Measurements from ENCODE around the gene RABL6. TPM values are rescaled to one million over a fixed set of nuclear protein-coding genes. Genes with fewer than 3 reads are reported as not detected.

The RABL6 gene
- total RNA-seq, 1 donor from 2014 or later: 116 TPM

- intact Hi-C loops (cut with micrococcal nuclease): no loop called here
Observed at GRCh38 chr9:136854842-136855460, 47.2 kb downstream of the RABL6 start.

- intact Hi-C loops (cut with micrococcal nuclease): no loop called here
Observed at GRCh38 chr9:136855461-136856078, 47.8 kb downstream of the RABL6 start.

GRCh38 chr9:136856079-136856476 is 48.3 kb downstream of the RABL6 start:
- intact Hi-C loops (cut with micrococcal nuclease): no loop called here

GRCh38 chr9:136856541-136857141 is 48.9 kb downstream of the RABL6 start:
- intact Hi-C loops (cut with micrococcal nuclease): no loop called here

GRCh38 chr9:136857166-136857565 is 49.4 kb downstream of the RABL6 start:
- intact Hi-C loops (cut with micrococcal nuclease): no loop called here

- intact Hi-C loops (cut with micrococcal nuclease): no loop called here
Observed at GRCh38 chr9:136857581-136858412, 50.0 kb downstream of the RABL6 start.

- intact Hi-C loops (cut with micrococcal nuclease): no loop called here
Observed at GRCh38 chr9:136858452-136858843, 50.7 kb downstream of the RABL6 start.

- intact Hi-C loops (cut with micrococcal nuclease): no loop called here
Observed at GRCh38 chr9:136858844-136859757, 51.4 kb downstream of the RABL6 start.

- intact Hi-C loops (cut with micrococcal nuclease): no loop called here
Observed at GRCh38 chr9:136860529-136860928, 52.8 kb downstream of the RABL6 start.

- intact Hi-C loops (cut with micrococcal nuclease): no loop called here
Observed at GRCh38 chr9:136860933-136861873, 53.5 kb downstream of the RABL6 start.

GRCh38 chr9:136861874-136862457 is 54.2 kb downstream of the RABL6 start:
- intact Hi-C loops (cut with micrococcal nuclease): no loop called here

GRCh38 chr9:136862849-136863622 is 55.3 kb downstream of the RABL6 start:
- intact Hi-C loops (cut with micrococcal nuclease): no loop called here

- intact Hi-C loops (cut with micrococcal nuclease): no loop called here
Observed at GRCh38 chr9:136863623-136864273, 56.0 kb downstream of the RABL6 start.

GRCh38 chr9:136865041-136865767 is 57.5 kb downstream of the RABL6 start:
- intact Hi-C loops (cut with micrococcal nuclease): no loop called here

GRCh38 chr9:136865768-136866103 is 58.0 kb downstream of the RABL6 start:
- intact Hi-C loops (cut with micrococcal nuclease): loop anchor here (1.0 kb wide), 3 partner anchors 16 to 37 kb away; partner anchors contain the start of genes PHPT1 and TRAF2

GRCh38 chr9:136866898-136867421 is 59.2 kb downstream of the RABL6 start:
- intact Hi-C loops (cut with micrococcal nuclease): loop anchor here (1.0 kb wide), 3 partner anchors 18 to 35 kb away; partner anchors contain the start of genes PHPT1 and TRAF2

- intact Hi-C loops (cut with micrococcal nuclease): no loop called here
Observed at GRCh38 chr9:136867480-136867879, 59.7 kb downstream of the RABL6 start.

Data from T-helper 2 cell treated with Interferon-gamma antibody and Interleukin-4, amounts not matched to agents 100 ng/mL and 5 ng/mL, for 36 hours (primary cell).